Measurements from ENCODE around the gene CBR3.

CBR3 gene

DNA sequence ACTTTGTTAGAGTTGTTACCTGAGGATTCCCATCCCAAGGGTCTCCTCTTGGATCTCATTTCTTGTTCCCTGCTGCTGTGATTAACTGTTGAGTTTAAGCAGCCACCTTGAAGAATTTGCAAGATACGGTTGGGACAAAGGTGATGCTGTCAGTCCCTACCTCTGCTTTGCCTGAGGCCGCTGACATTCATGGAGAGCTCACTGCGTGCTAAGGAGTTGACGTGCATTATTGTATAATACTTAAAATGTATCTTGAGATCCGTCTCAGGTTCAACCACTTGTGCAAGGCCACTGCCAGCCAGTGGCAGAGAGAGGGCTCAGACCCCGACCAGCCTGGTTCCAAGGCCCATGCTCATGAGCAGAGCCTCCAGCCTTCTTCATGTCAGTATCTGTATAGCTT lies 35.9 kb downstream of the CBR3 start:
- TF ChIP-seq, protein P1, sequence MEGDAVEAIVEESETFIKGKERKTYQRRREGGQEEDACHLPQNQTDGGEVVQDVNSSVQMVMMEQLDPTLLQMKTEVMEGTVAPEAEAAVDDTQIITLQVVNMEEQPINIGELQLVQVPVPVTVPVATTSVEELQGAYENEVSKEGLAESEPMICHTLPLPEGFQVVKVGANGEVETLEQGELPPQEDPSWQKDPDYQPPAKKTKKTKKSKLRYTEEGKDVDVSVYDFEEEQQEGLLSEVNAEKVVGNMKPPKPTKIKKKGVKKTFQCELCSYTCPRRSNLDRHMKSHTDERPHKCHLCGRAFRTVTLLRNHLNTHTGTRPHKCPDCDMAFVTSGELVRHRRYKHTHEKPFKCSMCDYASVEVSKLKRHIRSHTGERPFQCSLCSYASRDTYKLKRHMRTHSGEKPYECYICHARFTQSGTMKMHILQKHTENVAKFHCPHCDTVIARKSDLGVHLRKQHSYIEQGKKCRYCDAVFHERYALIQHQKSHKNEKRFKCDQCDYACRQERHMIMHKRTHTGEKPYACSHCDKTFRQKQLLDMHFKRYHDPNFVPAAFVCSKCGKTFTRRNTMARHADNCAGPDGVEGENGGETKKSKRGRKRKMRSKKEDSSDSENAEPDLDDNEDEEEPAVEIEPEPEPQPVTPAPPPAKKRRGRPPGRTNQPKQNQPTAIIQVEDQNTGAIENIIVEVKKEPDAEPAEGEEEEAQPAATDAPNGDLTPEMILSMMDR (conservative IDR thresholded peaks at IDR 0.05; ENCODE audit: control insufficient read depth, insufficient read depth, low read depth, low read length), result no peak
- no peak overlapping the region for H3K4me3 ChIP-seq (ENCODE audit: control insufficient read depth, low read depth, low read length)

DNA sequence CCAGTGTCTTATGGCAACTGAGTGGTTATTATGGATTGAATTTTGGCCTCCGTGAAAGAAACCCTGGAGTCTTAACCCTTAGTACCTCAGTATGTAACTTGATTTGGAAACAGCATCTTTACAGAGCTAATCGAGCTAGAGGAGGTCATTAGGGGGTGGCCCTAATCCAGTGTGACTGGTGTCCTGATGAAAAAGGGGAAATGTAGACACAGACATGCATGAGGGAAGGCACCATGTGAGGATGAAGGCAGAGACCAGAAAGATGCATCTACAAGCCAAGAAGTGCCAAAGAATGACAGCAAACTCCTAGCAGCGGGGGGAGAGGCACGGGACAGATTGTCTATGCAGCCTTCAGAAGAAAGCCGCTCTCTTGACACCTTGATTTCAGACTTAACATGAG lies 36.5 kb downstream of the CBR3 start:
- DNase-seq (ENCODE audit: low read depth), result no peak
- TF ChIP-seq, protein P1 (conservative IDR thresholded peaks at IDR 0.05; ENCODE audit: control insufficient read depth, insufficient read depth, low read depth, low read length), result no peak
- no peak overlapping the region for H3K4me3 ChIP-seq (ENCODE audit: control insufficient read depth, low read depth, low read length)

More for the DNA sequence above, 35.9 kb downstream of the CBR3 start:
- no peak for DNase-seq (ENCODE audit: low read depth)

DNA sequence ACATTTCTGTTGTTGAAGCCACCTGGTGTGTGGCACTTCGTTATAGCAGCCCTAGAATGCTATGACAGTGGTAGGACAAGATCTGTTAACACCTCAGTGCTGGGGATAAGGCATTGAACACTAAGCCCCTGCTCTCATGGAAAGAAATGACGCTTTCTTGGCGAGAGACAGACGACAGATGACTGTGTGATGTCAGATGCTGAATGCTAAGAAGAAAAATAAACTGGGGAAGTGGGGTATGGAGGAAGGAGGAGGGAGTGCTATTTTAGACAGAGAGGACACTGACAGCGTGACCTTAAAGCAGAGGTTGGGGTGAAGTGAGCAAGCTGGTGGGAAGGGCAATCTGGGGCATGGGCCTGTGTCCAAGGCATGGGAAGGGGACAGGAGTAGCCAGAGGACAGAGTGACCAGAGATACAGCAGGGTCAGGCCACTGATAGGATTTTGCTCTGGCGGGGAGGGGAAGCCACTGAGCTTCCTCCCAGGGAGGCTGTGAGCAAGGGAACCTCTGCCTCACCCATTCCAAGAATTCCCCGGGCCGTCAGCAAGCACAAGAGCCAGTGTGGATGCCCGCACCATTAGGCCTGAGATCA lies 37.0 kb downstream of the CBR3 start:
- no peak overlapping the region for H3K4me3 ChIP-seq (ENCODE audit: control insufficient read depth, low read depth, low read length)
- TF ChIP-seq, protein P1 (conservative IDR thresholded peaks at IDR 0.05; ENCODE audit: control insufficient read depth, insufficient read depth, low read depth, low read length), result no peak
- no peak for DNase-seq (ENCODE audit: low read depth)

DNA sequence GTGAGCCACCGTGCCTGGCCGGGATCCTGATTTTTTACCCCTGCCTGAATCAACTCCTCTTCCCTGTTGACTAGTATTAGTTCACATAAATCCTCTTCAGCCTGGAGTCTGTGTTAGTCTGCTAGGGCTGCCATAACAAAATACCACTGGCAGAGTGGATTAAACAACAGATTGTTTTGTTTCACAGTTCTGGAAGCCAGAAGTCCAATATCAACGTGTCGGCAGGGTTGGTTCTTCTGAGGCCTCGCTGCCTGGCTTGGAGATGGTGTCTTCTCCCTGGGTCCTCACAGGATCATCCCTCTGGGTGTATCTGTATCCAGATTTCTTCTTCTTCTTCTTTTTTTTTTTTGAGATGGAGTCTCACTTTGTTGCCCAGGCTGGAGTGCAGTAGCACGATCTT lies 39.9 kb downstream of the CBR3 start:
- DNase-seq (ENCODE audit: low read depth), result no peak
- TF ChIP-seq, protein P1 (conservative IDR thresholded peaks at IDR 0.05; ENCODE audit: control insufficient read depth, insufficient read depth, low read depth, low read length), result no peak

DNA sequence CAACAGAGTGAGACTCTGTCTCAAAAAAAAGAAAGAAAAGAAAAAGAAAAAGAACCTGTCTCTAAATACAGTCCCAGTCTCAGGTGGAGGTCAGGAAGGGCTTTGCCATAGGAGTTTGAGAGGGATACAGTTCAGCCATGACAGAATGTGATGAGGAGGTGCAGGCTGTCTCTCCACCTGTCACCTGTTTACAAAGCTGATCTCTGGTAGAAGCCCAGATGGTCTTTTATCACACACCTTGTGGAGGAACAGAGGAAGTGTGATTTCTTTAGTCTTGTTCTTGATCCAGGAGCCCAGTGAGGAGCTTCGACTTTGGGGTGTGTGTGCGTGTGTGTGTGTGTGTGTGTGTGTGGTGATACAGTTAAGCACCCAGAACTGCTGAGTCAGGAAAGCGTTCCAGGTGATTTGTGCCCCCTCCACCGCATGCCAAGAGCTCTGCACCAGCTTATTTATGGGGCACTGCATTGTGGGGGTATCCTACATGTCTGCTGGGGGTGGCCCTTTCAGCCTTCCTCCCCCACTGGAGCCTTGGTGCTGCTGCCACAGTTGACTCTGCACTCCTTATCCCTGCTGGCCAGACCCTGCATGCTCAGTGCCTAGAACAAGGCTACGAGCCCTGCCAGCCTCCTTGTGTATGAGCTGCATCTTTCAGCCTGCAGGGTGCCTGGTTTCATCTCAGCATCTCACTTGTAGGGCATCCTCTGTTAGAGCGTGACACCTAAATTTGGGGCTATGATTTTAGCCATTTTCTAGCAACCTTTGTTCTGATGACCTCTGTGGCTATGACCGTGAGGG lies 41.1 kb downstream of the CBR3 start:
- H3K4me3 ChIP-seq (ENCODE audit: control insufficient read depth, low read depth, low read length), result no peak overlapping the region
- DNase-seq (ENCODE audit: low read depth), result no peak
- TF ChIP-seq, protein P1 (conservative IDR thresholded peaks at IDR 0.05; ENCODE audit: control insufficient read depth, insufficient read depth, low read depth, low read length), result no peak

More for the DNA sequence above, 39.9 kb downstream of the CBR3 start:
- no peak overlapping the region for H3K4me3 ChIP-seq (ENCODE audit: control insufficient read depth, low read depth, low read length)

DNA sequence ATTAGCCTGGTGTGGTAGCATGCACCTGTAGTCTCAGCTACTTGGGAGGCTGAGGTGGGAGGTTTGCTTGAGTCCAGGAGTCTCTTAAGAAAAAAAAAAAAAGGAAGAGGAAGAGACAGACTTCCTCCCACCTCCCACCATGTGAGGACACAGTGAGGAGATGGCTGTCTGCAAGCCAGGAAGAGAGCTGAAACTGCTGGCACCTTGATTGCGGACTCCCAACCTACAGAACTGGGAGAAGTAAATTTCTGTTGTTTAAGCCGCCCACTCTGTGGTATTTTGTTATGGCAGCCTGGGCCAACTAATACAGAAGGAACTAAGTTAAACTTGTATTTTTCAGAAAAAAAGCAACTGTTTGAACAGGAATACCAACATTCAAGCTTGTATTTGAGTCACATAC lies 43.5 kb downstream of the CBR3 start:
- H3K4me3 ChIP-seq (ENCODE audit: control insufficient read depth, low read depth, low read length), result no peak overlapping the region
- no peak for DNase-seq (ENCODE audit: low read depth)
- TF ChIP-seq, protein P1 (conservative IDR thresholded peaks at IDR 0.05; ENCODE audit: control insufficient read depth, insufficient read depth, low read depth, low read length), result no peak

Data from fibroblast of mammary gland (primary cell).